Neural cell (in vitro differentiated cells): ENCODE results near the gene XPR1. TPM values are rescaled to one million over a fixed set of nuclear protein-coding genes. Genes with fewer than 3 reads are reported as not detected.

Source experiments
- H2AFZ ChIP-seq: fragments of 200-600, 300-800 bp; sonication (generic), shearing (Covaris generic); 2 replicates; pipeline ENCODE4 v1.6.0; 2014; ENCODE audit warnings: low read depth, mild to moderate bottlenecking, antibody characterized with exemption, low read length, moderate library complexity
- H3F3A ChIP-seq: fragments of 200-600 bp; shearing (Covaris generic); 2 replicates; pipeline ENCODE4 v1.6.1; 2016; ENCODE audit warnings: mild to moderate bottlenecking, moderate library complexity, mixed read lengths, antibody characterized with exemption, low read length; ENCODE audit not compliant: insufficient read depth, poor library complexity, severe bottlenecking
- H3K27ac ChIP-seq: fragments of 200-600, 300-800 bp; sonication (generic), shearing (Covaris generic); 2 replicates; pipeline ENCODE4 v1.5.1; 2014; ENCODE audit warnings: mild to moderate bottlenecking, low read length, moderate library complexity
- H3K27me3 ChIP-seq: fragments of 300-800, 200-600 bp; sonication (generic), shearing (Covaris generic); 2 replicates; pipeline ENCODE4 v1.6.0; 2014; ENCODE audit warnings: mild to moderate bottlenecking, low read depth, low read length, moderate library complexity; ENCODE audit not compliant: insufficient read depth
- H3K36me3 ChIP-seq: fragments of 300-800, 200-600 bp; sonication (generic), shearing (Covaris generic); 2 replicates; pipeline ENCODE4 v1.5.1; 2014; ENCODE audit warnings: mild to moderate bottlenecking, antibody characterized with exemption, low read length, moderate library complexity; ENCODE audit not compliant: insufficient read depth
- H3K4me2 ChIP-seq: fragments of 300-800, 200-600 bp; sonication (generic), shearing (Covaris generic); 2 replicates; pipeline ENCODE4 v1.6.0; 2014; ENCODE audit warnings: mild to moderate bottlenecking, low read length
- H3K4me3 ChIP-seq: fragments of 300-800, 200-600 bp; sonication (generic), shearing (Covaris generic); 2 replicates; pipeline ENCODE4 v1.5.1; 2014; ENCODE audit warnings: mild to moderate bottlenecking, low read length, moderate library complexity
- H3K79me2 ChIP-seq: fragments of 200-600 bp; shearing (Covaris generic); replicated peaks from 2 replicates; pipeline ENCODE4 v1.6.0; 2014; ENCODE audit warnings: mild to moderate bottlenecking, low read length, moderate library complexity; ENCODE audit not compliant: insufficient read depth
- H3K9ac ChIP-seq: fragments of 300-800, 200-600 bp; sonication (generic), shearing (Covaris generic); 2 replicates; pipeline ENCODE4 v1.6.1; 2016; ENCODE audit warnings: mild to moderate bottlenecking, low read length, mixed read lengths
- H3K9me2 ChIP-seq: fragments of 200-600 bp; shearing (Covaris generic); 2 replicates; pipeline ENCODE4 v1.6.1; 2016; ENCODE audit warnings: mild to moderate bottlenecking, low read length, mixed read lengths; ENCODE audit not compliant: insufficient read depth
- H3K9me3 ChIP-seq: fragments of 200-600, 300-800 bp; sonication (generic), shearing (Covaris generic); 2 replicates; pipeline ENCODE4 v1.6.1; 2016; ENCODE audit warnings: mild to moderate bottlenecking, mixed run types, low read length, moderate library complexity, mixed read lengths
- H4K20me1 ChIP-seq: fragments of 200-600 bp; shearing (Covaris generic); 2 replicates; pipeline ENCODE4 v1.6.1; 2016; ENCODE audit warnings: mild to moderate bottlenecking, mixed run types; ENCODE audit not compliant: insufficient read depth
- CTCF ChIP-seq: fragments of 450-650 bp; IDR thresholded peaks from 2 replicates; pipeline ENCODE4 v1.5.1; 2014; ENCODE audit warnings: antibody characterized with exemption, mild to moderate bottlenecking, moderate library complexity; ENCODE audit not compliant: poor library complexity, severe bottlenecking
- EP300 ChIP-seq: fragments of 450-650 bp; conservative IDR thresholded peaks from 2 replicates; pipeline ENCODE4 v1.6.1; 2014; ENCODE audit warnings: antibody characterized with exemption, mild to moderate bottlenecking, moderate library complexity; ENCODE audit not compliant: poor library complexity, severe bottlenecking
- EZH2 ChIP-seq: fragments of 200-600, 300-800 bp; shearing (Covaris generic), sonication (generic); IDR thresholded peaks from 2 replicates; pipeline ENCODE4 v1.6.1; 2014; ENCODE audit warnings: antibody characterized with exemption, low read length, borderline replicate concordance, mild to moderate bottlenecking; ENCODE audit not compliant: insufficient read depth, poor library complexity, severe bottlenecking
- MXI1 ChIP-seq: fragments of 450-650 bp; conservative IDR thresholded peaks from 2 replicates; pipeline ENCODE4 v1.6.1; 2014; ENCODE audit warnings: antibody characterized with exemption, mild to moderate bottlenecking; ENCODE audit not compliant: poor library complexity, severe bottlenecking
- POLR2AphosphoS5 ChIP-seq: IDR thresholded peaks from 2 replicates; pipeline ENCODE4 v1.6.1; 2012
- RAD21 ChIP-seq: fragments of 450-650 bp; conservative IDR thresholded peaks from 2 replicates; pipeline ENCODE4 v1.6.1; 2014; ENCODE audit warnings: antibody characterized with exemption, mild to moderate bottlenecking, moderate library complexity
- REST ChIP-seq: IDR thresholded peaks from 2 replicates; pipeline ENCODE4 v1.6.1; 2012; ENCODE audit warnings: borderline replicate concordance
- SMC3 ChIP-seq: fragments of 450-650 bp; conservative IDR thresholded peaks from 2 replicates; pipeline ENCODE4 v1.6.1; 2014; ENCODE audit warnings: antibody characterized with exemption, mild to moderate bottlenecking, moderate library complexity; ENCODE audit not compliant: poor library complexity
- TAF1 ChIP-seq: IDR thresholded peaks from 2 replicates; pipeline ENCODE4 v1.6.1; 2012; ENCODE audit warnings: low read depth
- polyA plus RNA-seq: library from polyadenylated mRNA; depleted of rRNA; stranded (reverse); fragments of >200 nt; gene quantifications from 2 replicates; pipeline ENCODE4 v1.2.3, GENCODE V29; 2014

The XPR1 gene
- polyA plus RNA-seq, 1 donor from 2014 or later, result 185 TPM

- Histone ChIP-seq H3K79me2 (no peaks in the 10 kb centered on the region), H3K9ac (no peak within 1 kb of the TSS), H4K20me1 (no peaks in the 10 kb centered on the region), H2AFZ (no peak within 1 kb of the TSS), H3K9me2 (no peaks in the 10 kb centered on the region), H3K27me3 (peaks cover 34% of the 10 kb centered on the region), H3K4me3 (peak within 1 kb of the TSS; percentile 59), H3F3A (no peaks in the 10 kb centered on the region), H3K27ac (no peak within 1 kb of the TSS), H3K36me3 (no peaks in the 10 kb centered on the region), H3K9me3 (no peaks in the 10 kb centered on the region), H3K4me2 (no peak within 1 kb of the TSS)
- no peak for TF ChIP-seq POLR2AphosphoS5
- no peak for TF ChIP-seq TAF1
Measured at GRCh38 chr1:180912801-180913565, 281.2 kb downstream of the XPR1 start, which contains the start of gene KIAA1614. Gene KIAA1614 (plus strand): TSS chr1:180912897. CDS start chr1:180913244, 347 bp downstream.

- no peak overlapping the region for H3K9ac ChIP-seq
- H3K9me3 ChIP-seq, result no peaks in the 10 kb centered on the region
- no peak overlapping the region for H3K27ac ChIP-seq
- H4K20me1 ChIP-seq, result no peaks in the 10 kb centered on the region
- H2AFZ ChIP-seq, result no peak overlapping the region
- no peaks in the 10 kb centered on the region for H3F3A ChIP-seq
- H3K79me2 ChIP-seq, result no peaks in the 10 kb centered on the region
- H3K36me3 ChIP-seq, result no peaks in the 10 kb centered on the region
- TF ChIP-seq EZH2 (no peak), POLR2AphosphoS5 (no peak), REST (no peak), MXI1 (no peak), SMC3 (no peak), EP300 (no peak), RAD21 (no peak), CTCF (no peak), TAF1 (no peak)
- H3K9me2 ChIP-seq, result no peaks in the 10 kb centered on the region
- no peak overlapping the region for H3K4me3 ChIP-seq
- H3K27me3 ChIP-seq, result peaks cover 34% of the 10 kb centered on the region
- no peak overlapping the region for H3K4me2 ChIP-seq
Measured at GRCh38 chr1:180915426-180915965, 283.7 kb downstream of the XPR1 start.
